ENCODE data around the gene GRN. TPM values are rescaled to one million over a fixed set of nuclear protein-coding genes. Genes with fewer than 3 reads are reported as not detected.

Gene GRN
- polyA plus RNA-seq, 1 of the 3 experiments (the other 2 are of a cell fraction): 442 TPM

DNA sequence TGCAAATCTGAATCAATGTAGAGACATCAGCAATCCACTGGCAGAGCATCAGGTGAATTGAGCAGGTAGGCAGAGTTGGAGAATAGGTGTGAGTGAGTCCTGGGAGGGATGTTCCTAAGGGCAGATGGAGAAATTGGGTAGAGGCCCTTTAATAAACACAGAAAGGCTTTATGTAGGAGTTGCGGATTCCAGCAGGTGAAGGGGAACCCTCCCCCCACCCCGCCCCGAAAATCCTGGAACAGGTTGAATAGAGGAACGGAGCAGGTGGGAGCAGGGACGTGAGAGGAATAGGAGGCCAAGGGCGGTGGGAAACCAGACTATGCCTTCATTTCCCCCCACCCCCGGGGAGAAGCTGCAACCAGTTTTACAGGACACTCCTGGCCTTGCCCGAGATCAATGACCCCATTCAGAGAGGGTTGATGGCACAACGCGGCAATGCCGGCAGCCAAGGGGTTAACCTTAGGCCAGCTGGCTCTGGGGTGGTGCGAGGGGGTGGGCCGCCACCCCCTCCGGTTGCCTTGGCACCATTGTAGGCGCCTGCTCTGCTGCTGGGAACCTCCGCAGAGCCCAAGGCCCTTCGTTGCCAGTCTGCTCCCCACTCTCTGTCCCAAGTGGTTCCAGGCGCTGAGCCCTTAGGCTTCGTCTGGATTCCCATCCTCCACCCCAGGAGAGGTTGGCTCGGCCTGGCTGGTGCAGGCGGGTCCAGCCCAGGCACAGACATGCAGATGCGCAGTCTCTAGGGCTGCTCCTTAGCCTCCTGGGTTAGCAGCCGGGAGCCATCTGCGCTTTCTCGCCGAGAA is 37.5 kb upstream of the GRN start (continued):
- TF ChIP-seq, protein P1, sequence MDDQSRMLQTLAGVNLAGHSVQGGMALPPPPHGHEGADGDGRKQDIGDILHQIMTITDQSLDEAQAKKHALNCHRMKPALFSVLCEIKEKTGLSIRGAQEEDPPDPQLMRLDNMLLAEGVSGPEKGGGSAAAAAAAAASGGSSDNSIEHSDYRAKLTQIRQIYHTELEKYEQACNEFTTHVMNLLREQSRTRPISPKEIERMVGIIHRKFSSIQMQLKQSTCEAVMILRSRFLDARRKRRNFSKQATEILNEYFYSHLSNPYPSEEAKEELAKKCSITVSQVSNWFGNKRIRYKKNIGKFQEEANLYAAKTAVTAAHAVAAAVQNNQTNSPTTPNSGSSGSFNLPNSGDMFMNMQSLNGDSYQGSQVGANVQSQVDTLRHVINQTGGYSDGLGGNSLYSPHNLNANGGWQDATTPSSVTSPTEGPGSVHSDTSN (IDR thresholded peaks at IDR 0.05): no peak
- TF ChIP-seq YY1 (IDR thresholded peaks at IDR 0.05; ENCODE audit: low read depth) (no peak), FOXJ3 (CRISPR knock-in tag; IDR thresholded peaks at IDR 0.05) (no peak; the same call in 1 of the 2 replicates), NRF1 (IDR thresholded peaks at IDR 0.05; ENCODE audit: low read depth, low read length) (0 out of 2 replicates have a peak, but pooled peaks have one; percentile 41), TAF1 (IDR thresholded peaks at IDR 0.05; ENCODE audit: borderline replicate concordance, low read depth, low read length) (no peak), FOXM1 (IDR thresholded peaks at IDR 0.05; ENCODE audit: low read depth) (no peak), CHD2 (IDR thresholded peaks at IDR 0.05; ENCODE audit: low read length, partially characterized antibody) (peak; percentile 85), POLR2AphosphoS5 (IDR thresholded peaks at IDR 0.05; ENCODE audit: low read depth, low read length) (no peak), NFIC (IDR thresholded peaks at IDR 0.05; ENCODE audit: borderline replicate concordance) (no peak), MEF2A (IDR thresholded peaks at IDR 0.05; ENCODE audit: borderline replicate concordance, low read depth) (no peak), RFX5 (IDR thresholded peaks at IDR 0.05; ENCODE audit: low read length) (no peak), ELF1 (IDR thresholded peaks at IDR 0.05) (no peak), JUND (IDR thresholded peaks at IDR 0.05) (no peak), FOSL2 (IDR thresholded peaks at IDR 0.05; ENCODE audit: borderline replicate concordance, low read depth) (no peak), SIN3A (IDR thresholded peaks at IDR 0.05; ENCODE audit: borderline replicate concordance, low read depth, low read length) (no peak), RCOR1 (IDR thresholded peaks at IDR 0.05; ENCODE audit: low read length) (peak; percentile 54; the same call in 1 of the 2 replicates), TCF12 (IDR thresholded peaks at IDR 0.05) (peak; percentile 13; the same call in 1 of the 2 replicates)
- TF ChIP-seq, protein P2, sequence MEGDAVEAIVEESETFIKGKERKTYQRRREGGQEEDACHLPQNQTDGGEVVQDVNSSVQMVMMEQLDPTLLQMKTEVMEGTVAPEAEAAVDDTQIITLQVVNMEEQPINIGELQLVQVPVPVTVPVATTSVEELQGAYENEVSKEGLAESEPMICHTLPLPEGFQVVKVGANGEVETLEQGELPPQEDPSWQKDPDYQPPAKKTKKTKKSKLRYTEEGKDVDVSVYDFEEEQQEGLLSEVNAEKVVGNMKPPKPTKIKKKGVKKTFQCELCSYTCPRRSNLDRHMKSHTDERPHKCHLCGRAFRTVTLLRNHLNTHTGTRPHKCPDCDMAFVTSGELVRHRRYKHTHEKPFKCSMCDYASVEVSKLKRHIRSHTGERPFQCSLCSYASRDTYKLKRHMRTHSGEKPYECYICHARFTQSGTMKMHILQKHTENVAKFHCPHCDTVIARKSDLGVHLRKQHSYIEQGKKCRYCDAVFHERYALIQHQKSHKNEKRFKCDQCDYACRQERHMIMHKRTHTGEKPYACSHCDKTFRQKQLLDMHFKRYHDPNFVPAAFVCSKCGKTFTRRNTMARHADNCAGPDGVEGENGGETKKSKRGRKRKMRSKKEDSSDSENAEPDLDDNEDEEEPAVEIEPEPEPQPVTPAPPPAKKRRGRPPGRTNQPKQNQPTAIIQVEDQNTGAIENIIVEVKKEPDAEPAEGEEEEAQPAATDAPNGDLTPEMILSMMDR (IDR thresholded peaks at IDR 0.05): no peak
- TF ChIP-seq, protein P3, sequence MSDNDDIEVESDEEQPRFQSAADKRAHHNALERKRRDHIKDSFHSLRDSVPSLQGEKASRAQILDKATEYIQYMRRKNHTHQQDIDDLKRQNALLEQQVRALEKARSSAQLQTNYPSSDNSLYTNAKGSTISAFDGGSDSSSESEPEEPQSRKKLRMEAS (IDR thresholded peaks at IDR 0.05; ENCODE audit: low read depth): peak; percentile 52; the same call in 1 of the 2 replicates
- TF ChIP-seq, protein P4, sequence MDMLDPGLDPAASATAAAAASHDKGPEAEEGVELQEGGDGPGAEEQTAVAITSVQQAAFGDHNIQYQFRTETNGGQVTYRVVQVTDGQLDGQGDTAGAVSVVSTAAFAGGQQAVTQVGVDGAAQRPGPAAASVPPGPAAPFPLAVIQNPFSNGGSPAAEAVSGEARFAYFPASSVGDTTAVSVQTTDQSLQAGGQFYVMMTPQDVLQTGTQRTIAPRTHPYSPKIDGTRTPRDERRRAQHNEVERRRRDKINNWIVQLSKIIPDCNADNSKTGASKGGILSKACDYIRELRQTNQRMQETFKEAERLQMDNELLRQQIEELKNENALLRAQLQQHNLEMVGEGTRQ (IDR thresholded peaks at IDR 0.05; ENCODE audit: borderline replicate concordance, low read depth, low read length): no peak
- TF ChIP-seq, protein P5, sequence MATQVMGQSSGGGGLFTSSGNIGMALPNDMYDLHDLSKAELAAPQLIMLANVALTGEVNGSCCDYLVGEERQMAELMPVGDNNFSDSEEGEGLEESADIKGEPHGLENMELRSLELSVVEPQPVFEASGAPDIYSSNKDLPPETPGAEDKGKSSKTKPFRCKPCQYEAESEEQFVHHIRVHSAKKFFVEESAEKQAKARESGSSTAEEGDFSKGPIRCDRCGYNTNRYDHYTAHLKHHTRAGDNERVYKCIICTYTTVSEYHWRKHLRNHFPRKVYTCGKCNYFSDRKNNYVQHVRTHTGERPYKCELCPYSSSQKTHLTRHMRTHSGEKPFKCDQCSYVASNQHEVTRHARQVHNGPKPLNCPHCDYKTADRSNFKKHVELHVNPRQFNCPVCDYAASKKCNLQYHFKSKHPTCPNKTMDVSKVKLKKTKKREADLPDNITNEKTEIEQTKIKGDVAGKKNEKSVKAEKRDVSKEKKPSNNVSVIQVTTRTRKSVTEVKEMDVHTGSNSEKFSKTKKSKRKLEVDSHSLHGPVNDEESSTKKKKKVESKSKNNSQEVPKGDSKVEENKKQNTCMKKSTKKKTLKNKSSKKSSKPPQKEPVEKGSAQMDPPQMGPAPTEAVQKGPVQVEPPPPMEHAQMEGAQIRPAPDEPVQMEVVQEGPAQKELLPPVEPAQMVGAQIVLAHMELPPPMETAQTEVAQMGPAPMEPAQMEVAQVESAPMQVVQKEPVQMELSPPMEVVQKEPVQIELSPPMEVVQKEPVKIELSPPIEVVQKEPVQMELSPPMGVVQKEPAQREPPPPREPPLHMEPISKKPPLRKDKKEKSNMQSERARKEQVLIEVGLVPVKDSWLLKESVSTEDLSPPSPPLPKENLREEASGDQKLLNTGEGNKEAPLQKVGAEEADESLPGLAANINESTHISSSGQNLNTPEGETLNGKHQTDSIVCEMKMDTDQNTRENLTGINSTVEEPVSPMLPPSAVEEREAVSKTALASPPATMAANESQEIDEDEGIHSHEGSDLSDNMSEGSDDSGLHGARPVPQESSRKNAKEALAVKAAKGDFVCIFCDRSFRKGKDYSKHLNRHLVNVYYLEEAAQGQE (IDR thresholded peaks at IDR 0.05; ENCODE audit: low read depth, low read length): 0 out of 2 replicates have a peak, but pooled peaks have one; percentile 13

All from SK-N-SH (cell line).